Suprapubic skin (tissue), 4 donors: ENCODE results near the gene STAC2. TPM values are rescaled to one million over a fixed set of nuclear protein-coding genes. Genes with fewer than 3 reads are reported as not detected.
A peak's percentile ranks its signal among the peaks of the same experiment; 100 is the strongest.

Experiments
- DNase-seq, 2 donors: peaks; one replicate each; pipeline ENCODE4 v3.0.0-alpha.2; 2019; ENCODE audit warnings: low spot score in 2 of 2
- H3K27ac ChIP-seq: fragments of 200-600 bp; sonication (generic); one replicate; pipeline ENCODE4 v1.5.1; 2019
- H3K27me3 ChIP-seq: fragments of 200-600 bp; sonication (generic); one replicate; pipeline ENCODE4 v1.5.1; 2019
- H3K36me3 ChIP-seq: fragments of 200-600 bp; sonication (generic); one replicate; pipeline ENCODE4 v1.5.1; 2019
- H3K4me1 ChIP-seq: fragments of 200-600 bp; sonication (generic); one replicate; pipeline ENCODE4 v1.5.1; 2019
- H3K4me3 ChIP-seq: fragments of 200-600 bp; sonication (generic); one replicate; pipeline ENCODE4 v1.5.1; 2019; ENCODE audit warnings: mild to moderate bottlenecking
- H3K9me3 ChIP-seq: fragments of 200-600 bp; sonication (generic); one replicate; pipeline ENCODE4 v1.5.1; 2019
- EP300 ChIP-seq: sonication (generic); formaldehyde crosslinking; IDR thresholded peaks from one replicate; pipeline ENCODE4 v1.6.1; 2017; ENCODE audit warnings: antibody characterized with exemption
- POLR2A ChIP-seq, 2 donors: fragments of 450-650 bp; IDR thresholded peaks; one replicate each; pipeline ENCODE4 v1.6.1; 2017; ENCODE audit warnings: antibody characterized with exemption in 2 of 2, mild to moderate bottlenecking in 2 of 2, moderate library complexity in 2 of 2
- POLR2AphosphoS5 ChIP-seq, 3 donors: sonication (generic); formaldehyde crosslinking; IDR thresholded peaks; one replicate each; pipeline ENCODE4 v1.6.1; 2017; ENCODE audit warnings: antibody characterized with exemption in 3 of 3
- WGBS: methylation state at CpG from one replicate; pipeline ENCODE4 v1.1.5; 2018; 5-methylcytosine and 5-hydroxymethylcytosine counted together
- total RNA-seq, 4 donors: library from RNA; depleted of rRNA; stranded (reverse); fragments of >200 nt; gene quantifications; one replicate each; pipeline ENCODE4 v1.1.0, GENCODE V29; 2016
- TF ChIP-seq, protein P1 (sequence below), 2 donors: fragments of 200-600 bp in 1 of 2; fragments of 450-650 bp in 1 of 2; sonication (generic) in 1 of 2; IDR thresholded peaks; one replicate each; pipeline ENCODE4 v1.5.1; 2016 to 2019; ENCODE audit warnings: antibody characterized with exemption in 2 of 2, mild to moderate bottlenecking in 1 of 2, moderate library complexity in 1 of 2

The STAC2 gene
- total RNA-seq, 4 donors from 2014 or later = 10.9 to 26.4 (median 16.5) TPM

DNA sequence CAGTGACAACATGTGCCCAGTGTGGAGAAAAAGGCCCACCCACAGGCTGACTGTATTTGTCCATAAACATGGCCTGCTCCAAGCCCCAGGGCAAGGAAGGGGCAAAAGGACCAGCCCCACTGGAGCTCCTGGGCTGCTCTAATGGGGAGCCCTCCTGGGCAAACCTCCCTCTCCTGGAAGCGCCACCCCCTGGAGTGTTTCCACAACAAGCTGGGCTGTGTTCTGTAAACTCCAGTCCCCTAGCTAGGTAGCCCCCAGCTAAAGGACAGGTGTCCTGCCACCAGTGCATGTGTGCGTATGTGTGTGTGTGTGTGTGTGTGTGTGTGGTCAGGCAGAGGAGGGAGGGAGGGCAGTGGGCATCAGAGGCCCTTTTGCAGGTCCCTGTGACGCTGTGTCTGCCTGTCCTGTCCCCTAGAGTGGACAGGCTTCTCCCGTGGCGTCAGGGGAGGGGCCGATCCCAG lies 11.3 kb upstream of the STAC2 start:
- H3K36me3 ChIP-seq = no peaks in the 10 kb centered on the region
- WGBS = 75% methylated on average over 2 of the region's 6 CpGs
- H3K4me1 ChIP-seq = peaks cover 11% of the 10 kb centered on the region
- no peak overlapping the region for H3K27ac ChIP-seq
- DNase-seq = no peak
- no peak for TF ChIP-seq EP300
- no peak for TF ChIP-seq POLR2A (IDR thresholded peaks at IDR 0.05)
- TF ChIP-seq, protein P1, sequence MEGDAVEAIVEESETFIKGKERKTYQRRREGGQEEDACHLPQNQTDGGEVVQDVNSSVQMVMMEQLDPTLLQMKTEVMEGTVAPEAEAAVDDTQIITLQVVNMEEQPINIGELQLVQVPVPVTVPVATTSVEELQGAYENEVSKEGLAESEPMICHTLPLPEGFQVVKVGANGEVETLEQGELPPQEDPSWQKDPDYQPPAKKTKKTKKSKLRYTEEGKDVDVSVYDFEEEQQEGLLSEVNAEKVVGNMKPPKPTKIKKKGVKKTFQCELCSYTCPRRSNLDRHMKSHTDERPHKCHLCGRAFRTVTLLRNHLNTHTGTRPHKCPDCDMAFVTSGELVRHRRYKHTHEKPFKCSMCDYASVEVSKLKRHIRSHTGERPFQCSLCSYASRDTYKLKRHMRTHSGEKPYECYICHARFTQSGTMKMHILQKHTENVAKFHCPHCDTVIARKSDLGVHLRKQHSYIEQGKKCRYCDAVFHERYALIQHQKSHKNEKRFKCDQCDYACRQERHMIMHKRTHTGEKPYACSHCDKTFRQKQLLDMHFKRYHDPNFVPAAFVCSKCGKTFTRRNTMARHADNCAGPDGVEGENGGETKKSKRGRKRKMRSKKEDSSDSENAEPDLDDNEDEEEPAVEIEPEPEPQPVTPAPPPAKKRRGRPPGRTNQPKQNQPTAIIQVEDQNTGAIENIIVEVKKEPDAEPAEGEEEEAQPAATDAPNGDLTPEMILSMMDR (IDR thresholded peaks at IDR 0.05) = no peak
- TF ChIP-seq POLR2AphosphoS5 (IDR thresholded peaks at IDR 0.05) = no peak
- H3K4me3 ChIP-seq = no peak overlapping the region
- no peaks in the 10 kb centered on the region for H3K9me3 ChIP-seq
- H3K27me3 ChIP-seq = peaks cover 14% of the 10 kb centered on the region

- DNase-seq = no peak
- no peak overlapping the region for H3K4me3 ChIP-seq
- TF ChIP-seq POLR2A (IDR thresholded peaks at IDR 0.05) (no peak), EP300 (no peak), POLR2AphosphoS5 (IDR thresholded peaks at IDR 0.05) (no peak)
- TF ChIP-seq, protein P1 (IDR thresholded peaks at IDR 0.05) = no peak
- H3K9me3 ChIP-seq = no peaks in the 10 kb centered on the region
- 30% methylated on average over 3 of the region's 5 CpGs for WGBS
- peaks cover 17% of the 10 kb centered on the region for H3K27me3 ChIP-seq
- H3K4me1 ChIP-seq = peaks cover 16% of the 10 kb centered on the region
- H3K27ac ChIP-seq = peak overlapping the region; percentile 7
- no peaks in the 10 kb centered on the region for H3K36me3 ChIP-seq
Measured at GRCh38 chr17:39236450-39236927, 10.7 kb upstream of the STAC2 start.

DNA sequence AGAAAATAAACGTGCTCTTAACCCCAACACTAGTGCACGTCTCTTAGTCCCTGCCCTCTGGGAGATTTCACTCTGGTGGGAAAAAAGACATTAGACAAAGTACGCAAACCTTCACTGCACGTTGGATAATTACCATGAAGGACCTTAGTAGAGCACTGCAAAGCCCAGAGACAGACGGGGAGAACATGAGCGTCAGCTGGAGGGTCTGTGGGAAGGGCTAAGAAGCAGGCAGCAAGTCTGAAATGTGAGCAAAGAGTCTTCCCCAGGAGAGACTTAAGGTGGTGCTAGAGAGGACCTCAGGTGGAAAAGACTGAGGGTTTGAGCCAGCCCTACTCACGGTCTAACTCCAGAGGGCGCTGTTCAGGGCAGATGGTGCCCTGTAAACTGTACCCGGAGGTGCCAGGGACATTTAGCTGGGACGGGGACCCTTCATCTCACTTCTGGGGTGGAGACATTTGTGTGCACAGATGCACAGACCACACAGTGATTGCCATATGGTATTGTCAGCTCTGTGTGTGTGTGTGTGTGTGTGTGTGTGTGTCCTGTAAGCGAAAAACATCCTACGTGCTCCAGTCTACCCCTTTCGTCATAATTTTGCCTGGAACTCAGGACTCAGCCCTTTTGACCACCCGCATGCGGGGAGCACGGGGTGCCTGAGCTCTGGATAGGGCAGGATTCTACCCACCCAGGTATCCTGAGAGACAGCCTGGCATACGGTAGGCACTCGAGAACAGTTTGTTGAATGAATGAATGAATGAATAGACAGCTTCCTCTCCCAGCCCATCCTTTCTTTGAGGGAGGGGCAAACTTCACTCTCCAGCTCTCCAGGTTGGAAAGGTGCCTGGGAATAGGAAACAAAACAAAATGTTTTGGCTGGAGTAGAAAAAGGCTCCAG lies 10.1 kb upstream of the STAC2 start:
- H3K27ac ChIP-seq = no peak overlapping the region
- 24% methylated on average over 18 of the region's 18 CpGs for WGBS
- peaks cover 22% of the 10 kb centered on the region for H3K27me3 ChIP-seq

DNA sequence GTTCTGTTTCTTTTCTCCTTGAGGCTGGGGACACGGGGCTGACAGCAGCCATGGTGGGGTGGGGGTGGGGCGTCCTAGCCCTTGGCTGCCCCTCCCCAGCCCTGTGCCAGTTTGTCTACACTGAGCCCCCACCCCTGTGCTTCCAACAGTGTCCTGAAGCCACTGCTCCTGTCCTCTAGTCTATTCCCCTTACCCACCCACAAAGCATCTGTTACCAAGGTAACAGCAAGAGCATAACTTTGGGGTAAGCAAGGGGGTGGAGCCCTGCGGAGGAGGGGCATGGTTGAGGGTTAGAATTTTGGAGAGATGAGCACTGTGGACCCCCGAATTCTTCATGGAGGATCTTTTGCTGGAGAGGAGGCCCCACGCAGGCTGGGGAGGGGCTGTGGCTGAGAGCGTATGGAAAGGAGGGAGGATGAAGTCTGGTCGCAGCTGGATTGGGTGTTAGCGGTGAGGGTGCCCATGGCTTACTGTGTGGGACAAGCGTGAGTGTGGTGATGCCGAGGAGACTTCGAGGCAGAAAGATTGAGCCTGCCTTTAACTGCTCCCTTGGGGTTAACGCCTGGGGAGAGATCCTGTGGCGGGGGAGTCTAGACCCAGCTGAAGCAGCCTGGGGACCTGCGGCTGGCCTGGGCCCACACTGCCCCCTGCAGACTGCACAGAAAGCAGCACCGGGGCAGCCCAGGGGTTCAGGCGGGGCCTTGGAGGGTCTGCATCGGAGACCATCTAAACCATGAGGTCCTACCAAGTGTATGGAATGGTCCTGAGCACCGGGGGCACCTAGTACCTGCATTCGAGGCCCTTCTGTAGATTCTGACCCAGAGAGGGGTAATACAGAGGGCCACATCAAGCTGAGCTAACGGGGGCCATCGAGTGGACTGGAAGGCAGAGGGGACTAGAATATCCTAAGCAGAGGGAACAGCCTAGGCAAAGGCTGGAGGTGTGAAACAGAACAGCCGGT lies 6.1 kb upstream of the STAC2 start:
- WGBS = 21% methylated on average over 20 of the region's 22 CpGs

More for the DNA sequence above, 10.1 kb upstream of the STAC2 start:
- H3K9me3 ChIP-seq = no peaks in the 10 kb centered on the region
- DNase-seq = no peak
- H3K36me3 ChIP-seq = no peaks in the 10 kb centered on the region
- TF ChIP-seq POLR2AphosphoS5 (IDR thresholded peaks at IDR 0.05) = no peak
- TF ChIP-seq, protein P1 (IDR thresholded peaks at IDR 0.05) = peak; percentile 14 to 69
- peaks cover 21% of the 10 kb centered on the region for H3K4me1 ChIP-seq
- no peak overlapping the region for H3K4me3 ChIP-seq

More for the DNA sequence above, 6.1 kb upstream of the STAC2 start:
- H3K27me3 ChIP-seq = peaks cover 11% of the 10 kb centered on the region
- no peak overlapping the region for H3K27ac ChIP-seq
- TF ChIP-seq POLR2A (IDR thresholded peaks at IDR 0.05) = no peak
- no peak for TF ChIP-seq EP300
- TF ChIP-seq, protein P1 (IDR thresholded peaks at IDR 0.05) = peak; percentile 43 to 80
- TF ChIP-seq POLR2AphosphoS5 (IDR thresholded peaks at IDR 0.05) = no peak
- no peak overlapping the region for H3K4me3 ChIP-seq
- no peak for DNase-seq
- H3K36me3 ChIP-seq = no peaks in the 10 kb centered on the region
- no peaks in the 10 kb centered on the region for H3K9me3 ChIP-seq
- H3K4me1 ChIP-seq = peaks cover 24% of the 10 kb centered on the region
